Endothelial cell of umbilical vein (primary cell): ENCODE data around the gene WHRN.

Experiments
- EZH2 ChIP-seq: IDR thresholded peaks from 2 replicates; pipeline ENCODE4 v1.6.1; 2012; ENCODE audit warnings: borderline replicate concordance, low read depth, mild to moderate bottlenecking, moderate library complexity, low read length, inconsistent platforms; ENCODE audit not compliant: severe bottlenecking
- FOS ChIP-seq: IDR thresholded peaks from 2 replicates; pipeline ENCODE4 v1.6.1; 2011; ENCODE audit warnings: mild to moderate bottlenecking, low read length, moderate library complexity, borderline replicate concordance; ENCODE audit not compliant: insufficient read depth
- GATA2 ChIP-seq: IDR thresholded peaks from 2 replicates; pipeline ENCODE4 v1.7.0; 2011; ENCODE audit warnings: low read depth, mild to moderate bottlenecking, moderate library complexity, mixed read lengths, low read length; ENCODE audit not compliant: insufficient read length, insufficient read depth
- JUN ChIP-seq: IDR thresholded peaks from 2 replicates; pipeline ENCODE4 v1.6.1; 2011; ENCODE audit warnings: borderline replicate concordance, low read depth; ENCODE audit not compliant: insufficient read length, insufficient read depth
- MYC ChIP-seq: IDR thresholded peaks from one replicate; pipeline ENCODE4 v1.6.1; 2011; ENCODE audit warnings: mild to moderate bottlenecking, low read depth, low read length
- POLR2A ChIP-seq: IDR thresholded peaks from 2 replicates; pipeline ENCODE4 v1.6.1; 2012; ENCODE audit warnings: low read depth, mild to moderate bottlenecking, control low read depth, low read length
- POLR2AphosphoS5 ChIP-seq: IDR thresholded peaks from 2 replicates; pipeline ENCODE4 v1.6.1; 2012; ENCODE audit warnings: low read depth, mild to moderate bottlenecking, control low read depth, low read length, moderate library complexity; ENCODE audit not compliant: insufficient read depth
- TF ChIP-seq, protein P1 (sequence below), 2 donors: IDR thresholded peaks; 1 replicate in 1 of 2; 2 replicates in 1 of 2; pipeline ENCODE4 v1.5.1; 2011; ENCODE audit warnings: low read length in 2 of 2, mild to moderate bottlenecking in 2 of 2, moderate library complexity in 2 of 2, control low read depth in 1 of 2, inconsistent platforms in 1 of 2, low read depth in 1 of 2; ENCODE audit not compliant: insufficient read depth in 1 of 2; ENCODE audit errors: extremely low read depth in 1 of 2
- TF ChIP-seq, protein P2 (sequence below): IDR thresholded peaks from 2 replicates; pipeline ENCODE4 v1.6.1; 2011; ENCODE audit not compliant: insufficient read depth, insufficient read length

DNA sequence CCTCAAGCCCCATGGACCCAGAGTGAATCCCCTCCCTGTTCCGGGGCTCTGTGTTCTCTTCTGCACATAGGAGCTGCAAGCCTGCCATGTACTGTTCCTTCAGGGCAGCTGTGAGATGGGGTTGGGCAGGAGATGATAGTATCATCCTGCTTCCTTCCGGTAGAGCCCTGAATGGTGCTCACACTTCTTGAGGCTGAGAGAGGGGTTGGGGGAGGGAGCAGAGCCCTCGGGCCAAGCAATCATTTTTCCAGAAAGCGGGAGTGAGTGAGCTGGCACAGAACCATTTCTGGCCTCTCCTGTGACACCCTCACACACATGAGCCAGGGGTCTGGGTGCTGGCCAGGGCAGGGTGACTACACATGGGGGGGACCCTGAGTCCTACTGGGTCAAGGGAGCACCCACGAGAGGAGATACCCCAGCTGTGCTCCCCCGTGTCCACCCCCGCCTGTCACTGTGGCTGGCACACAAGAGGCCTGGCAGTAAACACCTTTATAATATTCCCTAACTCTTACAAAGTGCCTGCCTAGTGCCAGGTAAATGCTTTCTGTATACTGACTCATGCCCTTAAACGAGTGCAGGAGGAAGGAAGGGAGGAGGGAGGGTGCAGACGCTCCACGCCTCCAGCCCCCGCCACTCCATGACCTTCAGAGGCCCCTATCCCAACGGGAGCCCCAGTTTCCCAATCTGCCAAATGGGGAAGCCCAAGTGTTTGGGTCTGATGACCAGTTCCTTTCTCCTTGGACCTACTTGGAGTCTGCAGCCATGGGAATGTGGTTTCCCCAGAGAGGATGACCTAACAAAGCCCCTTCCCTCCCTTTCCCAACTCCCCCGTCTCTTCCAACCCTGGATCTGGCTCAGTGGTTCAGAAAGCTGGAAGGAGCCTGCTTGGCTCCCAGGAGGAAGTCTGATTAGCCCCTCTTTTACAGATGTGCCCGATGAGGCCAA is 133.0 kb downstream of the WHRN start:
- TF ChIP-seq EZH2 (no peak), GATA2 (peak; percentile 66), POLR2AphosphoS5 (no peak), POLR2A (no peak), JUN (no peak), MYC (no peak), FOS (no peak)
- TF ChIP-seq, protein P1, sequence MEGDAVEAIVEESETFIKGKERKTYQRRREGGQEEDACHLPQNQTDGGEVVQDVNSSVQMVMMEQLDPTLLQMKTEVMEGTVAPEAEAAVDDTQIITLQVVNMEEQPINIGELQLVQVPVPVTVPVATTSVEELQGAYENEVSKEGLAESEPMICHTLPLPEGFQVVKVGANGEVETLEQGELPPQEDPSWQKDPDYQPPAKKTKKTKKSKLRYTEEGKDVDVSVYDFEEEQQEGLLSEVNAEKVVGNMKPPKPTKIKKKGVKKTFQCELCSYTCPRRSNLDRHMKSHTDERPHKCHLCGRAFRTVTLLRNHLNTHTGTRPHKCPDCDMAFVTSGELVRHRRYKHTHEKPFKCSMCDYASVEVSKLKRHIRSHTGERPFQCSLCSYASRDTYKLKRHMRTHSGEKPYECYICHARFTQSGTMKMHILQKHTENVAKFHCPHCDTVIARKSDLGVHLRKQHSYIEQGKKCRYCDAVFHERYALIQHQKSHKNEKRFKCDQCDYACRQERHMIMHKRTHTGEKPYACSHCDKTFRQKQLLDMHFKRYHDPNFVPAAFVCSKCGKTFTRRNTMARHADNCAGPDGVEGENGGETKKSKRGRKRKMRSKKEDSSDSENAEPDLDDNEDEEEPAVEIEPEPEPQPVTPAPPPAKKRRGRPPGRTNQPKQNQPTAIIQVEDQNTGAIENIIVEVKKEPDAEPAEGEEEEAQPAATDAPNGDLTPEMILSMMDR (IDR thresholded peaks at IDR 0.05; ENCODE audit: extremely low read depth in 1 of 2, insufficient read depth in 1 of 2, low read depth in 1 of 2, low read length in 2 of 2) = no peak
- TF ChIP-seq, protein P2, sequence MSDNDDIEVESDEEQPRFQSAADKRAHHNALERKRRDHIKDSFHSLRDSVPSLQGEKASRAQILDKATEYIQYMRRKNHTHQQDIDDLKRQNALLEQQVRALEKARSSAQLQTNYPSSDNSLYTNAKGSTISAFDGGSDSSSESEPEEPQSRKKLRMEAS = no peak
